T-helper 1 cell treated with Interleukin-12 subunit alpha and Interleukin-12 subunit beta and Interleukin-4 antibody, amounts not matched to agents 30 μg/mL and 1 μg/mL, for 36 hours (primary cell): ENCODE data around the gene MINDY1.
A peak's percentile ranks its signal among the peaks of the same experiment; 100 is the strongest.

Source experiments
- H3K27ac Mint-ChIP-seq: one replicate; pipeline ENCODE4 v1.8.0; 2021; ENCODE audit warnings: mild to moderate bottlenecking, mixed read lengths
- H3K27me3 Mint-ChIP-seq: one replicate; pipeline ENCODE4 v1.8.0; 2021; ENCODE audit warnings: low read depth, mixed read lengths
- H3K36me3 Mint-ChIP-seq: one replicate; pipeline ENCODE4 v1.8.0; 2021; ENCODE audit warnings: low read depth, mixed read lengths
- H3K4me1 Mint-ChIP-seq: one replicate; pipeline ENCODE4 v1.8.0; 2021; ENCODE audit warnings: low read depth, mixed read lengths
- H3K4me3 Mint-ChIP-seq: one replicate; pipeline ENCODE4 v1.8.0; 2021; ENCODE audit warnings: mild to moderate bottlenecking, moderate library complexity, mixed read lengths
- H3K9me3 Mint-ChIP-seq: one replicate; pipeline ENCODE4 v1.8.0; 2021; ENCODE audit warnings: mixed read lengths

The MINDY1 gene

DNA sequence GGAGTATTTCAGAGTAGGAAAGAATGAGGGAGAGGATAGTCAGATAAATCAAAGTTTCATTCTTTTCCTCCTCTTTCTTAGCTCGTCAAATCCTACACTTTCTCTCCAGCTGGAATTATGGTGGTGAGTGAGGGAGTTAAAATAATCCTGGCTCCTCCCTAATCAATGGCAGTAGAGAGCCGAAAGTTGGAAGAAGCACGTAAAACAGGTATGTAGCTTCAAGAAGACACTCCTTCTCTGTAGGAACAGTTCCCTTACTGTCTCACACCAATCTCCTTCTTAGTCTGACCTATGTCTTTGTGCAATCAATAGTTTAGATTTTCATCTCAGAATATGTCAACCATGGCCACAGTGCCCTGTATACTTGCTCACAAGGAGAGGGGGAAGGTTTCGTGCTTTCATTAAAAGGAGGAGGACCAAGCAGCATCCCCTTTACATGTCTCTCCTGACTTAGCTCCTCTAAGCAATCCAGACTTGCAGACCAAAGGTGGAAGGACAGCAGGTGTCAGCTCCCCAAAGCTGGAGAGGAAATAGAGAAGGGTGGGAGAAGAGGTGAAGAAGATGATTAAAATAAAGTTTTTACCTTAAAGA is 878 bp downstream of the MINDY1 start:
- Mint-ChIP-seq H3K9me3 (no peaks in the 10 kb centered on the region), H3K36me3 (peaks cover 17% of the 10 kb centered on the region), H3K4me1 (peaks cover 69% of the 10 kb centered on the region), H3K27me3 (no peaks in the 10 kb centered on the region), H3K4me3 (peak overlapping the region; percentile 98), H3K27ac (peak overlapping the region; percentile 93)

DNA sequence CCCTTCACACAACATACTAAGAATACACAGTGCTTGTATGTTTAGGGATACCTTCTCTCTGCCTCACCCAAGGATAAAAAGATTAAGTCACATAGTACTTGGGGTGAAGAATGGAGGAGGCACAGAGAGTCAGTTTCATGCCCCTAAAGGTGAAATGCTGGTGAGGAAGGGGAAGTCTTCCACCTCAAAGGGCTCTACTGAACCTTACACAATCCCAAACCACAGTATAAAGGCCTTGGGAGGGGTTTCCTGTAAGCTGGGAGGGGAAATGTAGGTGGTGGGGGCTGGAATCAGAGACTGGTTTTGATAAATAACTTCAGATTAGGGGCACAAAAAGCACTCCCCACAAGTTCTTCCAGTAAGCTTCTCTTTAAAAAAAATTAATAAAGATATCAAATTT is 3.5 kb downstream of the MINDY1 start:
- H3K36me3 Mint-ChIP-seq = peaks cover 21% of the 10 kb centered on the region
- H3K4me3 Mint-ChIP-seq = peak overlapping the region; percentile 57
- peaks cover 59% of the 10 kb centered on the region for H3K4me1 Mint-ChIP-seq
- peak overlapping the region; percentile 66 for H3K27ac Mint-ChIP-seq
- no peaks in the 10 kb centered on the region for H3K9me3 Mint-ChIP-seq
- H3K27me3 Mint-ChIP-seq = no peaks in the 10 kb centered on the region

DNA sequence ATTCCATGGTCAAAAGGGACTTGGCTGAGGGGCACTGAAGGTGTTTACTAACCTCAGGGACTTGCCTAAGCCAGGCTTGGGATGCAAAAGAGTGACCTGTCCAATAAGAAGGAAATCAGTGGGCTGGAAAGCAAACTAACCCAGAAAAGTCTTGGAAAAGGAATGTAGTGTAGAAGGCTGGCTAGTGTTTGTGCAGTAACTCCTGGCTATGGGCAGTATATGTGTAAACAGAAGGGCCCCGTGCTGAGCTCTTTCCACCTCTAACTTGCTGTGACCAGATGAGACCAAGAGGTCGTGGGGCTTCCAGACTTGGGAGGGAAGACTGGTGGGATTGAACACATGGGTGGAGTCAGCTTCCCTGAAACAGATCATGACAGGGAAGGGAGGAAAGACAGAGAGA is 4.1 kb downstream of the MINDY1 start:
- peak overlapping the region; percentile 57 for H3K4me3 Mint-ChIP-seq

DNA sequence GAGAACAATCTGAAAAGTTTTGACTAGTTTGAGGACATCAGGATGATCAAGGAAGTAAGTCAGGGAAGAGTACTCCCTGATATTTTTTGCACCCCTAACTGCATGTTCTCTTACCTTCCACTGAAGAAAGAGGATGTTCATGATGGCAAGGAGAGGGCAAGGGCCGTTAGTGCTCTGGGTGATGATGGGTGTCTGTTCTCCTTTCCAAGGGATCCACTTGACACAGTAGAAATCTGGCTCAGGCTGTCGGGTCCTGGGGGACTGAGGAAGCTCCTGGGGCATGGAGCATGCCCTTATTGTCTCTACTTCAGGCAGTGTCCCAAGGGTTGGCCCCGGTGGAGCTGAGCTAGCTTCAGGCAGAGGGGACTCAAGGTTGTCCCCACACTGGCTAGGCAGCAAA is 4.7 kb downstream of the MINDY1 start:
- peaks cover 24% of the 10 kb centered on the region for H3K36me3 Mint-ChIP-seq
- no peaks in the 10 kb centered on the region for H3K9me3 Mint-ChIP-seq
- no peak overlapping the region for H3K27ac Mint-ChIP-seq
- peak overlapping the region; percentile 41 for H3K4me3 Mint-ChIP-seq
- peaks cover 48% of the 10 kb centered on the region for H3K4me1 Mint-ChIP-seq
- no peaks in the 10 kb centered on the region for H3K27me3 Mint-ChIP-seq

More for the DNA sequence above, 4.1 kb downstream of the MINDY1 start:
- H3K36me3 Mint-ChIP-seq = peaks cover 21% of the 10 kb centered on the region
- H3K4me1 Mint-ChIP-seq = peaks cover 53% of the 10 kb centered on the region
- H3K9me3 Mint-ChIP-seq = no peaks in the 10 kb centered on the region
- H3K27me3 Mint-ChIP-seq = no peaks in the 10 kb centered on the region
- peak overlapping the region; percentile 66 for H3K27ac Mint-ChIP-seq

DNA sequence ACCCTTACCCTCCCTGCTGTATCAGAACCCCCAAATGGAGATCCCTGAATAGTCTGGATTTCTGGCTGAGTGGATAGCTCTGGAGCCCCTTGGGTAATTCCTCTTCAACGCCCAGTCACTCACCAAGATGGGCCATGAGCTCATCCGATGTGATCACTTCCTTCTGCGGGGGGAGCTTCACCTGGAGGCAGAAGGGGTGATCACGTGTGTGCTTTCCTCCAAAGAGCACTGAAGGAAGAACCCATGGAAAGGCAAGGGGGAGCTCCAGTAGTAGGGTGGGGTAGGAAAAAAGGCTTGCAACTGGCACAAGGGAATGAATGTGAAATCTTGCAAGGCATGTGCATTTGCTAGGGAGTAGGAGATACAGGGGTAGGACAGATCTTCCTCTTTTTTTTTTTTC is 5.1 kb downstream of the MINDY1 start:
- peaks cover 29% of the 10 kb centered on the region for H3K36me3 Mint-ChIP-seq
- no peak overlapping the region for H3K27ac Mint-ChIP-seq
- peaks cover 44% of the 10 kb centered on the region for H3K4me1 Mint-ChIP-seq
- H3K9me3 Mint-ChIP-seq = no peaks in the 10 kb centered on the region
- H3K4me3 Mint-ChIP-seq = peak overlapping the region; percentile 41
- H3K27me3 Mint-ChIP-seq = no peaks in the 10 kb centered on the region

DNA sequence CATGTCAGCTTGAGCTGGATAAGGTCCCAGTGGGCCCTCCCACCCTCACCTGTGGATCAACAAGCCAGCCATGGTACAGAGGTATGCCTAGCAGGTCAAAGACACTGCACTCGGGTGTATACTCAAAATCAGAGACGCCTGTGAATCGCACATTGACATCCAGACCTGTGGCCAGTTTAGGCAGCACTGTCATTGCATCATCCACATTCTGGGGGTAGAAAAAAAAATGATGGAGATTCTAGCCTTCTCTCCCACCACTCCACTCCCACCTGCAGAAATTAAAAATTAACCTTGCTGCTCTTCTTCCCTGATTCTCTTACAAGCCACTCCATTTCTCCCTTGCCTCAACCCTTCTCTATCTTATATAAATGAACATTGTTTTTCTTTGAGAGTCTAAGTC is 6.3 kb downstream of the MINDY1 start:
- Mint-ChIP-seq H3K27me3 (no peaks in the 10 kb centered on the region), H3K27ac (peak overlapping the region; percentile 45), H3K36me3 (peaks cover 29% of the 10 kb centered on the region), H3K4me1 (peaks cover 41% of the 10 kb centered on the region), H3K9me3 (no peaks in the 10 kb centered on the region), H3K4me3 (no peak overlapping the region)

DNA sequence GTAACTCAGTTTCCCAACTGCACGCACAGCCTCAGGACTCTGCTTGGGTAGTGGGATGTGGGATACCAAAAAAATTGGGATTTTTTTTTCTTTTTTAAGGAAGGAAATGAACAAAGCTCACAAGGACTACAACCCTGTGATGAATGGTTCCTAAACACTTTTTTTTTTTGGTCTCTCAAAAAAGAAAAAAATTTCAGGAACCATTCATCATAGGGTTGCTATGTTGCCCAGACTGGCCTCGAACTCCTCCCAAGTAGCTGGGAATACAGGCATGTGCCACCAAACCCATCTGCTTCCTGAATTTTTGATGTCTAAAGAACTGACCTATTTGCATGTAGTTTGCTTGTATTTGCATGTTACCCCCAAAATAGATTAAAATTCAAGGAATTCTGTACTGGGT is 6.8 kb downstream of the MINDY1 start:
- H3K9me3 Mint-ChIP-seq = no peaks in the 10 kb centered on the region
- H3K4me1 Mint-ChIP-seq = peaks cover 38% of the 10 kb centered on the region
- H3K27me3 Mint-ChIP-seq = no peaks in the 10 kb centered on the region
- H3K36me3 Mint-ChIP-seq = peaks cover 29% of the 10 kb centered on the region
- no peak overlapping the region for H3K4me3 Mint-ChIP-seq
- H3K27ac Mint-ChIP-seq = no peak overlapping the region

DNA sequence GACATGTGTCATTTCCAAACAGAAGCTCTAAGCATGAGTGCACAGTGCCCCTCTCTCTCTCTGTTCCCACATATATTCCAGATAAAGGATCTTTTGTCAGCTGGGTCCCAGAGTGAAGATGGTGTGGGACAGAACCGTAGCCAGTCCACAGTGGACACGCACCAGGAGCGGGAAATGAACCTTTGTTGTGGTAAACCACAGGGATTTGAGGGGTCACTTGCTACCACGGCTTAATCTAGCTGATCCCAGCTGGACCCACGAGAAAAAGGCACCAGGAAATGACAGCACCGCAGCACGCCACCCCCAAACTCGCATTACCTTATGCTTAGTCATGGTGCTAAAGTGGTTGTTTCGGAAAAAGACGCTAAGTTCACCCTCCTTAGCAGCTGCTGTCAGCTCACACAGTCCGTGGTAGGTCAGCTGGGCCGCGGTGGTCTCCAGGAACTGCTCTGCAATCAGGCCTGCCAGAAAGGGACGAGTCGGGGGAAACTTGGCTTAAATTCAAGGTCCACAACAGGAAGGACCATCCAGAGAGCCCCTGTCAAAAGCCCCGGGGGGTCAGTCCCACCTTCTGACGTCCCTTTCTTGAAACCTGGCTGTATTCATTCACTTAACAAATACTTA is 7.5 kb downstream of the MINDY1 start:
- Mint-ChIP-seq H3K9me3 (no peaks in the 10 kb centered on the region), H3K4me3 (no peak overlapping the region), H3K27me3 (no peaks in the 10 kb centered on the region), H3K4me1 (peaks cover 34% of the 10 kb centered on the region), H3K27ac (no peak overlapping the region), H3K36me3 (peaks cover 29% of the 10 kb centered on the region)

DNA sequence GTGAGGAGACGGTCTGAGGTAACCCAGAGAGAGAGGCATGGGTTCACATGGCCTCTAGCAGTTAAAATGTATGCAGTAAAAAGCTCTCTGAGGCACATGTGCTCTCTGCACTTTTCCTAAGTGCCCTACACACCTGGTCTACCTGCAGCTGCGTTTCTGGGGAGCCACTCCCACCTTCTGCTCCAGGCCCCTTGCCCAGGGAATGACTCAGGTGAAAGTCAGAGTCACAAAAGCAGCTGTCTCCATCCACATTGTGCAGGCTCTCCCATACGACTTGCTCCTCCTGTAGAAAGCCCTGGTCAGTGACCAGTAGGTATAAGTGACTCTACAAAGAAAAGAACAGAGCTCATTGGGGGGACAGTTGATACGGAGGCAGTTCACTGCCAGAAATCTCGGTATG is 8.8 kb downstream of the MINDY1 start:
- Mint-ChIP-seq H3K27ac (no peak overlapping the region), H3K27me3 (no peaks in the 10 kb centered on the region), H3K36me3 (peaks cover 29% of the 10 kb centered on the region), H3K9me3 (no peaks in the 10 kb centered on the region), H3K4me1 (peaks cover 28% of the 10 kb centered on the region), H3K4me3 (no peak overlapping the region)

DNA sequence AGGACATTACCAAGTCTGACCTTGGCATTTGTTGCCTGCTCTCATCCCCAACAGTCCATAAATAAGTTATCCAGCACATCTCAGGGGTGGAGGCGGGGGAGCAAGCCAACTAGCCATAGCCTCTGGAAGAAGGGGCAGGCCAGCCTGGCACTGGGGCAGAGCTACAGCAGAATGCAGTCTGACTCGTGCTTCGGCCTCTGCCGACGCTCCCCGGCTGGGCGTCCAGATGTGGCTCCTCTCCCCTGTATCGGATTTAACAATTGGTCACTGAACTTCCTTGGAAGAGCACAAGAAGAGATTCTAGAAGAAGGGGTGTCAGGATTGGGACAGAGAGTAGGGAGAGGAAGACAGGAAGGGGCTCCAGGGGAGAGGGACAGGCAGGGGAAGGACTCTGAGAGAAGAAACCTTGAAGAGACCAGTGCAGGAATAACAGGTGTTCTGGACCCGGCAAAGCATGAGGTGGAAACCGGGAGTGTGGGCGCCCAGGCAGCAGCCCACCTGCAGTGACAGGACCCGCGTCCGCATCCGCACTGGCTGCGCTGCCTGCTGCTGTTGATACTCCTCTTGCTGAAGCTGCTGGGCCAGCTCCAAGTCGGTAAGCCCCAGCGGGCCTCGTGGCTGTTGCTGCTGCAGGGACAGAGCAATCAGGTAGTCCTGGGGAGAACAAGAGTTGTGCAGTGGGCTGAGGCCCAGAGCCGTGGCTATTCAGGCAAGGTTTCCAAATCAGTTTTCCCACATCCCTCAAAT is 9.4 kb downstream of the MINDY1 start:
- Mint-ChIP-seq H3K9me3 (no peaks in the 10 kb centered on the region), H3K4me1 (peaks cover 22% of the 10 kb centered on the region), H3K27ac (peak overlapping the region; percentile 36), H3K27me3 (no peaks in the 10 kb centered on the region), H3K4me3 (no peak overlapping the region), H3K36me3 (peaks cover 29% of the 10 kb centered on the region)

DNA sequence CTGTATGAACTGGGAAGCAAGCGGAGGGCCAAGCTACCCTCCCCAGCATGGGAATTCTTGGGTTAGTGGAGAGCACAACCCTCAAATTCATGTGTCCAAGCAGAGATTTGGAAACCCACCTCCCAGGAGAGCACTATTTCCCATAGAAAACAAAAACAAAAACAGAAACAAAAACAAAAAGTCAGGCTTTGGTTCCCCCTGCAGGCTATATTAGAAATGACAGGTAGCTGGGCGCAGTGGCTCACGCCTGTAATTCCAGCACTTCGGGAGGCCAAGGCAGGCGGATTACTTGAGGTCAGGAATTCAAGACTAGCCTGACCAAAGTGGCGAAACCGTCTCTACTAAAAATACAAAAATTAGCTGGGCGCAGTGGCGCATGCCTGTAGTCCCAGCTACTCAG is 10.8 kb downstream of the MINDY1 start:
- no peak overlapping the region for H3K4me3 Mint-ChIP-seq
- peak overlapping the region; percentile 31 for H3K27ac Mint-ChIP-seq
- peaks cover 16% of the 10 kb centered on the region for H3K36me3 Mint-ChIP-seq
- peaks cover 10% of the 10 kb centered on the region for H3K4me1 Mint-ChIP-seq
- H3K9me3 Mint-ChIP-seq = no peaks in the 10 kb centered on the region
- no peaks in the 10 kb centered on the region for H3K27me3 Mint-ChIP-seq

DNA sequence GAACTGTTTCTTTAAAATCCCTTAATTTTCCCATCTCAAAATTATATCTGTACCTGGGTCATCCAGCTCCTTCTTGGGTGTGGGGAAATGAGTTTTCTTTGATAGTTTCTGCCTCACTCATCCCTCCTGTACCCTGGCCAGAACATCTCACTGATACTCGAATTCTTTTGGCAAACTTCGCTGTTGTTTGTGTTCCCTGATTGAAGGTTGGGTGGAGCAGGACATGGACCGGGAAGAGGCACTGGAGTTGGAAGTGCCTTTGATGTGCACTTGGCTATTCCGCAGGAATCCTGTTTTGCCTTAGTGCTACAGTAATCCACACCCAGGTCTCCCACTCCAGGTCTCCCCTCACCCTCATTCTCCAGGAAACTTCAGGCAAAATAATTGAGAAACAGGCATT is 11.2 kb downstream of the MINDY1 start:
- Mint-ChIP-seq H3K4me3 (no peak overlapping the region), H3K27me3 (no peaks in the 10 kb centered on the region), H3K36me3 (peaks cover 12% of the 10 kb centered on the region), H3K27ac (no peak overlapping the region), H3K4me1 (peaks cover 6% of the 10 kb centered on the region), H3K9me3 (no peaks in the 10 kb centered on the region)

DNA sequence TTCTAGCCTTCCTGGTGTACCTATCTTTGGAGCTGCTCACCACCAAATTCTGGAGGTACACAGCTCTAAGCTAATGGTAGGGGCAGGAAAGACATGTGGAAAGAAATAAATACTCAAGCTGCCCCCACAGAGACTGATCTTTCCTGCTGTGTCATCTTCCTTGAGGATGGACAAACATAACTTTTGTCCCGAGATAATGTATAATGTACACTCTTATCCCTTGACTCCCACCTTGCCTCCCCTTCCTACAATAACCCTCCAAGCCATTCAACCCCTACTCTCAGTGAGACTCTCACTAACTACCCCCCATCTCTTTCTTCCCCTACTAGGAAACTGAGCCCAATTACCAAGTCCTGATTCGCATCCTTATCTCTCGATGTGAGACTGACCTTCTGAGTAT is 12.5 kb downstream of the MINDY1 start:
- Mint-ChIP-seq H3K4me1 (peaks cover 6% of the 10 kb centered on the region), H3K36me3 (peaks cover 8% of the 10 kb centered on the region), H3K27me3 (no peaks in the 10 kb centered on the region), H3K9me3 (no peaks in the 10 kb centered on the region), H3K27ac (no peak overlapping the region), H3K4me3 (no peak overlapping the region)

DNA sequence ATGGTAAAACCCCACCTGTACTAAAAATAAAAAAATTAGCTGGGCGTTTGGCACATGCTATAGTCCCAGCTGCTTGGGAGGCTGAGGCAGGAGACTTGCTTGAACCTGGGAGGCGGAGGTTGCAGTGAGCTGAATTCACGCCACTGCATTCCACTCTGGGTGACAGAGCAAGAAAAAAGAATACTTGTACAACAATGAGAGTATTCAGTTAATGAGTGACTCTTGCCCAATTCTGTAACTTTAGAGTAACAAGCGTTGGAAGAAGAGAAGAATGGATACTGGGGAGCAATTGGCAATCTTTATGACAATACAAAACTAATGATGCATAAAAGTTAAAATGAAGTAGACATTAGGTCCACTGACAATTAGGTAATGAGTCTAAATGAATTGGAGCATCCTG is 14.1 kb downstream of the MINDY1 start:
- H3K36me3 Mint-ChIP-seq = peaks cover 8% of the 10 kb centered on the region
- H3K27me3 Mint-ChIP-seq = no peaks in the 10 kb centered on the region
- no peak overlapping the region for H3K4me3 Mint-ChIP-seq
- H3K27ac Mint-ChIP-seq = no peak overlapping the region
- H3K4me1 Mint-ChIP-seq = peaks cover 8% of the 10 kb centered on the region
- no peaks in the 10 kb centered on the region for H3K9me3 Mint-ChIP-seq

DNA sequence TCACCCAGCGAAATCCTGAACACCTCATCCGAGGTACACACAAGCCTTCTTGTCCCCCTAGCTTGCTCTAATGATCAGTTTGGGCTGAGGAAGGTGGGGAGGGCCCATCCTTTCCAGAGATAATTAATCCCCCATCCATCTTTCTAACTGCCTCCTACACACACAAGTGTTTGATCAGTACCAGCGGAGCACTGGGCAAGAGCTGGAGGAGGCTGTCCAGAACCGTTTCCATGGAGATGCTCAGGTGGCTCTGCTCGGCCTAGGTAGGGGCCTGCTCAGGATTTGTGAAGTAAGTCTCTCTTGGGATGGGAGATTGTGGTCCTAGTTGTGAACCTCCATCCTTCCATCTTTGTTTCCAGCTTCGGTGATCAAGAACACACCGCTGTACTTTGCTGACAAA is 18.8 kb downstream of the MINDY1 start:
- no peak overlapping the region for H3K27ac Mint-ChIP-seq
- peaks cover 2% of the 10 kb centered on the region for H3K4me1 Mint-ChIP-seq
- no peaks in the 10 kb centered on the region for H3K27me3 Mint-ChIP-seq
- H3K4me3 Mint-ChIP-seq = no peak overlapping the region
- H3K9me3 Mint-ChIP-seq = no peaks in the 10 kb centered on the region
- H3K36me3 Mint-ChIP-seq = no peaks in the 10 kb centered on the region
